Astrocyte of the cerebellum (primary cell): Measurements from ENCODE around the gene TSFM.

Experiments
- DNase-seq: peaks from one replicate; pipeline ENCODE4 v3.0.0-alpha.2; 2011; ENCODE audit warnings: low read depth
- H3K4me3 ChIP-seq: 2 replicates; pipeline ENCODE4 v1.5.1; 2011; ENCODE audit warnings: mild to moderate bottlenecking, low read depth, low read length, moderate library complexity
- CTCF ChIP-seq: IDR thresholded peaks from 2 replicates; pipeline ENCODE4 v1.5.1; 2012; ENCODE audit warnings: low read length, low read depth, moderate library complexity, mild to moderate bottlenecking; ENCODE audit errors: missing control alignments
- in situ Hi-C: cut with HindIII; loops from 2 replicates; pipeline ENCODE4 v1.10.0; 2017; ENCODE audit warnings: low sequenced_read_pairs

TSFM gene

DNA sequence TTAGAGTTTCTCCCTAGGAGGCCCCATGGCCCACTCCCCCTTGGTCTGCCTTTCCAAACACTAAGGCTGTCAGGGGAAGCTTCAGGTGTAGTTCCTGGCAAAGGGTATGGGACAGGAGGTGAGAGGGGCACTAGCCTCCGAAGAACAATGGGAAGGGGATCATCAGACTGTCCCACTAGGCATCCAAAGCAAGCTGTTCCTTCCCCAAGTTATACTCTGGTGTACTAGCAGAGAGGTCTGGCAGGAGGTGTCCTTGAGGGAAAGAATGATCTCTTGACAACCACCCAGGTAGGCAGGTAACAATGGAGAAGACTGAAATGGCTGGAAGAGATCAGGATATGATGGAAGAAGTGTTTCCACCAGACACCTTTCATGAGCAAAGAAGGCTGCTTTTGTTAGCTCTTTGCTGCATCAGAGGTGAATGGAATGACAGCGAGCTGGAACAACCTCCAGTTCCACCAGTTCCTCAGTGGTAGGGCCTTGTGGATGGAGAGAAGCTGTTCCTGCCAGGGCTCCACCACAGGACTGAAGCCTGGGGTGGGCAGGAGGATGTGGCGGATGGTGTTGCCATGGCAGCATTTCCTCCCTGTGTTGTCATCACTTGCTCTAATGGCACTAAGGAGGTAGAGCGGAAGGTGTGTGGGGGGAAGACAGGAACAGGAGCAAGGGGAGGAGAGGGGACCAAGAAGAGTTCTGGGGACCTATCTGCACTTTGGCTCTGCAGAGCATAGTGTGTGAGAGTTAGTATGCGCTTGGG, 41.8 kb upstream of the TSFM start:
- TF ChIP-seq CTCF = no peak
- no peak overlapping the region for H3K4me3 ChIP-seq
- DNase-seq = no peak
- in situ Hi-C loops = no loop called here

DNA sequence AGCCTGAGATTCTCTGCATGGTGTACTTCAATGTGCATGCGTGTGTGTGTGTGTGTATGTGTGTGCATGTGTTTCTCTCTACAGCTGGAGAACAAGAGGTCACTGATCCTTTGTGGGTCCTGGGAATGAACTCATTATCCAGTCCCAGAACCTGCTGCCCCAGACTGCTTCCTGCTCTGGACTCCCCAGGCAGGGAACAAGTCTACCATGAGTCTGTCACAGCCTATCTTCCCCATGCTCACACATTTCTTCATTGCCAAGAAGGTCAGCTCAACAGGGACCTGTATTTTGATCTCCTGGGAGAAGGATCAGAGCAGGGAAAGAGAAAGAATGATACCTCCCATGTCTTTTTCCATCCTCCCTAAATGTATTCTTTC, 41.2 kb upstream of the TSFM start:
- no peak for DNase-seq
- TF ChIP-seq CTCF = no peak
- in situ Hi-C loops = no loop called here
- no peak overlapping the region for H3K4me3 ChIP-seq

DNA sequence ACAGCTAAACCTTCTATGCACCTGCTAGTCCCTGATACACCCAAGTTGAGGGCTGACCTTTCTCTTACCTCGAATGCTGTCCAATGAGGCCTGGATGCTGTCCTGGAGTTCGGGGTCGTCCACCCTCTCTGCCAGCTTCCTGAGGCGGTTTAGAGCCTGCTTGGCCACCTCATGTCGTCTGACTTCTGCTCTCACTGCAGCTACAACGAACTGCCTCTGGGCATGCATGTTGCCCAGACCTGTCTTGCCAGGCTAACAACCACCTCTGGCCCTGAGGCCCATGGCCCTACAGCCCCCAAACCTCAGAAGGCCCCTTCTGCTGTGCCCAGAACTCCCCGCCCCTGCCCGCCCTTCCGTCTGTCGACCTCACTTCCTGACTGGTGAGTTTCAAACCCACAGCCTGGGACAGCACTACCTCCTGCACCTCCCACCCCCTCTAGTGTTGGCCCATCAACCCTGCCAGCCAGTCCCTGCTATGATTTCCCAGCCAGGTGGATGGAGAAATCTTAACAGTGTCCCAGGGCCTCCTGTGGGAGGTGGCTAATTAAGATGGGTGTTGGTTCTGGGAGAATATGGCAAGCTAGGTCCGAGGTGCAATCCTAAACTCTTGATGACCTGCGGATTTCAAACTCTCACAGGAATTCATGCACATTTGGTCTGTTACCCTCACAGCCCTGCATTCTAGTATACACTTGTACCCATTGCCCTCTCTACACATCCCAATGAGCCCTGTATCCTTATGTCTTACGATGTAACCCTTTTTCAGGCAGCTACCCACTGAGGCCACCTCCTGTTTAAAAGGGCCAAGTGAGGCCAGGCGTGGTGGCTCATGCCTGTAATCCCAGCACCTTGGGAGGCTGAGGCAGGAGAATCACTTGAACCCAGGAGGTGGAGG, 40.5 kb upstream of the TSFM start:
- no peak overlapping the region for H3K4me3 ChIP-seq
- TF ChIP-seq CTCF = no peak
- in situ Hi-C loops = no loop called here
- DNase-seq = no peak

GRCh38 chr12:57743769-57744168, 38.8 kb upstream of the TSFM start:
- in situ Hi-C loops = no loop called here
- TF ChIP-seq CTCF = no peak
- H3K4me3 ChIP-seq = no peak overlapping the region
- DNase-seq = no peak

DNA sequence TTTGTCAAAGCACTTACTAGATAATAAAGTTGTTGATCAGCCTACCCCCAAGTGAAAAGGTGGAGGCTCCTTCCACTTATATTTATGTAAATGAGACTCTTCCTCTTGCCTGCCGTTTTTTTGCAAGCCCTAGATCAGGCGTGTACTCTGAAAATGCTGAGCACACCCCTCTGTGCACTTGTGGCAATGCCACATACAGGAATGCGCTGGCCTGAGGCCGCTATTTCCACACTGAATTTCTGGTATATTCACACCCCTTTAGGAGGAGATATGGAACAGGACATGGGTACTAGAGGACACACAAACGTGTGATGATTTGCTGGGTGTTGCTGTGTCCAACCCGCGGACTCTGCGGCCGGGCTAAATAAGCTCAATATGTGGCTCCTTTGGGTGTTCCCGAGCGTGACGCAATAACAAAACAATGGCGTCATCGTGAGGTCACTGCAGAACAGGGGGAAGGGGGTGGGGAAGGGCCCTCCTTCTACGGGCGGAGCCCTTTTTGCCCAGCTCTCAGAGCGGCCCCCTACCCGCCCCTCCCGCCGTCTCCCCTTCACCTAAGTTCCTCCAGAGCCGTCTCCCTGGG, 38.3 kb upstream of the TSFM start:
- TF ChIP-seq CTCF = no peak
- H3K4me3 ChIP-seq = peak overlapping the region; percentile 96
- in situ Hi-C loops = no loop called here
- DNase-seq = no peak

DNA sequence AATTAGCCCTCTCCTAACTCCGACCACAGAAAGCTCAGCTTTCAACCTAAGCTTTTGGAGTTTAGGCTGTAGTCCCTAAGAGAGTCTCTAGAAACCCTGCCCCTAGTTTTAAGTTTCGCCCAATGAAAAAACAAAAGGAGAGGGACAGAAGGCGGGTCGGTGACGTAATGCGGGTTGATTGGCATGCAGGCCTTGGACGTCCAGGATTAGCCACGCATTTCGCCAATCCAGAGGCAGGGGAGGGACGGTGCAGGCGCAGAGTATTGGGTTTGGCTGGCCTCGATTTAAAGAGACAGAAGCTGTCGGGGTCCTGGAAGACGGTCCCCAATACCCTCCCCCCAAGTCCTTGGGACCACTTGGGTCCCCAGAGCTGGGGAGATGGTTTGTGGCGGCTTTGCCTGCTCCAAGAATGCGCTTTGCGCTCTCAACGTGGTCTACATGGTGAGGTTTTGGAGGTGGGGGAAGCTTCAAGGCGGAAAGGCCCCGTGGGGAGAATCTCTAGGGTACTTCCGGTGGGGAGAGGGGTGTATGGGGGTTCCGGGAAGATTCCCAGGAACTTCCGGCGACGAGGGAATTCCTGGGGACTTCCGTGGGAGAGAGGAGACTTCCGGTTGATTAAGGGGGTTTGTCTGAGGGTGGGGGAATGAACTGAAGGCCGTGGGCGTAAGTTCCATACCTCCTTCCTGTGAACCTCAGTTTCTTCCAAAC, 37.7 kb upstream of the TSFM start, which contains the start of gene TSPAN31:
Gene TSPAN31 (plus strand): TSS at position 263 of the 708 bp plus-strand sequence. CDS start 116 bp downstream, at position 379.
- in situ Hi-C loops = no loop called here
- TF ChIP-seq CTCF = no peak

More for the DNA sequence above, 37.7 kb upstream of the TSFM start, which contains the start of gene TSPAN31:
- H3K4me3 ChIP-seq = peak within 1 kb of the TSS; percentile 96
- DNase-seq = peak; percentile 97
